ENCODE results near the gene KIF25.

Gene KIF25

DNA sequence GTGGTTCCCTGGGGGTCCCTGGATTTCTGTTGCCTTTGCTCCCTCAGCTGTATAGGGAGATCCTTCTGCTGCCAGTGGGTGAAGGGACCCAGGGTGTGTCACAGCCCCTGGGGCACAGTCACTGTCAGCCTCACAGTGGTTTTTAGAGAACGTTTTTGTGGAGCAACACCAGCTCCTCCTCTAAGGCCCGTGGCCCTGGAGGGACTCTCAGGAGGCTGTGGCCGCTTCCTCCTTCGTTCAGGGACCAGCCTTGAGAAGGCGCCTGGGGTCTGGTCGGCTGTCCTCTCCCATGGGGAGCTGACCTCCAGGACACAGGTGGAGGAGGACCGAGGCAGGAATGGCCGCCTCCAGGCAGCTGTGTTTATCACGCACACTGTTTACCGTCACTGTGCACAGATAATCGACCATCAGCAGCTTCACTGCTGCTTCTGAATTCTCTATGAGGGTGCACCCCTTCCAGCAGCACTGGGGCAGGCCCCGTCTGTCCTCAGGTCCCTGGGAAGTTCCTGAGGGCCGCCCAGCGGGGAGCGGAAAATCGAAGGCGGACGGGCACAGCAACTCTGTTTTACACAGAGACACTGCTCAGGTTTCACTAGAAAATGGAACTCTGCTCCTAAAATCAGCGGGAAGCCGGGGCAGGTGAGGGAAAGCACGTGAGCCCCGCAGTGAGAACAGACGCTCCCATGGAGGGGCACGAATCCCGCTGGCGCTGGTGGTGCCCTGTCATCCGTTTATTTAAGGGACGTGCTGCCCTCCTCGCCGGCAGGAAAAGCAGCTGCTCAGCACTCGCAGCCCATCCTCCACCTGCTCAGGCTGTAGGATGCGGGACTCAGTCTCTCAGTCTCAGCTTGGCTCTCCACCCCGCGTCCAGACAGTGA, 92.0 kb downstream of the KIF25 start:
- no peak for DNase-seq (ENCODE audit: low spot score)

GRCh38 chr6:168090064-168090690, 92.7 kb downstream of the KIF25 start:
- DNase-seq (ENCODE audit: low spot score), result no peak

GRCh38 chr6:168090706-168091105, 93.2 kb downstream of the KIF25 start:
- no peak for DNase-seq (ENCODE audit: low spot score)

DNA sequence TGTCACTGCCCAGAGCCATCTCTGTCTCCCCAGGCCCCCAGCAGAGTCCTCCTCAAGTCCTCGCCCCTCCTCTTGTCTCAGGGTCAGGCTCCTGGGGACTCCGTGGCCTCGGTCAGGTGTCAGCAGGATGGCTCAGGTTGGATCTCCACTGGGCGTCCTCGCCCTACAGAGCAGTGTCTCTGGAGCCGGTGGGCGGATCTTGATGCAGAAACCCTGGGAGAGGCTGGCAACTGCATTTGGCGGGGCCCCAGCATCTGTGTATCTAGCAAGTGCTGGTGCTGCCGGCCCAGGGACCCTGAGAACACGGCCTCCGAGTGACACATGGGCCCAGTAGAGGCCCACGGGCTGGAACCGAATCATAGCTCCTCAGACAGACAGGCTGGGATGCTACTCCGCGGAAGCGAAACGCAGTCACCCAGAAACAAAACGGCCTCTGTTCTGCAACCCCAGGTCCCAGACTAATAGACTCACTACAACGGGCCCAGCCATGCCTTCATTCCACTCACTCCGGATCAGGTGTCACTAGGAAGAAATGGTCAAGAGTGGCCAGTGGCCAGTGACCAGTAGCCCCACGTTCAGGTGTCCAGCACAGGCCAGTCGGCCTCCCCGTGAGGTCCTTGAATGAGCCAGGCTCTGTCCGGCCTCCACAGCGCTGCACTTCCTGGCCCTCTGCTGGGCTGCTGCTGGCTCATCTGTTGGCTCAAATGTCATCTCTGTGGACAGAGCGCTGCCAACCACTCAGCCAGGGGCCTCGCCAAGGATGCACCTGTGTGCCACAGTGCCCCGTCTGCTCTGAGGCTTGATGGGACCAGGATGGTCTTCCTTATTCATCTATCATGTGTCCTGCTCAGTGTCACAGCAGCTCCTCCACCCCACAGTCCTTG, 94.2 kb downstream of the KIF25 start:
- no peak for DNase-seq (ENCODE audit: low spot score)

DNA sequence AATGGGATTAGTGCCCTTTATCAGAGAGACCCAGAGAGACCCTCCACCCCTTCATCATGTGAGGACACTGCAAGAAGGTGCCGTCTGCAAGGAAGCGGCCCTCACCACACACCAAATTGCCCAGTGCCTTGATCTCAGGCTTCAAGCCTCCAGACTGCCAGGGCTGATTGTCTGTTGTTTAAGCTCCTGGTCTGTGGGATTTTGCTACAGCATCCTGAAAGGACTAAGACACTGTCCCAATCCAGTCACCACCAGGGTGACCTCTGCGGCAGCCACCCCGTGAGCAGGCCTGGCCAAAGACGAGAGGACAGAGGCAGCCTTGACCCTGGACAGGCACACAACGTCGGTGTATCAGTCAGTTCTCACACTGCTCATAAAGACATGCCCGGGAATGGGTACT, 95.1 kb downstream of the KIF25 start:
- DNase-seq (ENCODE audit: low spot score), result no peak

DNA sequence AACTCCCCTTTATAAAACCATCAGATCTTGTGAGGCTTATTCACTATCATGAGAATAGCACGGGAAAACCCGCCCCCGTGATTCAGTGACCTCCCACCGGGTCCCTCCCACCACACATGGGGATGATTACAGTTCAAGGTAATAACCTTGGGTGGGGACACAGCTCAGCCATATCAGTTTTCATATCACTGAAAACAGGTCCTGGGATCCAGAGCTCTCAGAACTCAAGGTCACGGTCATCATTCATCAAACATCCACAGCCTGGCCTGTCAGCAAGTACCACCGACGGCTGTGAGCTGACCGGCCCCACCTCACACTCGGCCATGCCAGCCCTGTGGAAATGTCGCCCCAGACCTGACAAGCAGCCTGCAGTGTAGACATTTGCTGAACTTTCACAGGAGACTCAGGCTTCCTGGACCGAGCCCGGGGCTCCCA, 95.6 kb downstream of the KIF25 start:
- no peak for DNase-seq (ENCODE audit: low spot score)

GRCh38 chr6:168093634-168094033, 96.2 kb downstream of the KIF25 start:
- DNase-seq (ENCODE audit: low spot score), result no peak

Measured in HuH-7.5 (cell line).